Astrocyte (in vitro differentiated cells and primary cell): ENCODE data around the gene NT5C. TPM values are rescaled to one million over a fixed set of nuclear protein-coding genes. Genes with fewer than 3 reads are reported as not detected.
A peak's percentile ranks its signal among the peaks of the same experiment; 100 is the strongest.

Experiments used
- DNase-seq: peaks from one replicate; pipeline ENCODE4 v3.0.0-alpha.2; 2010; ENCODE audit warnings: low read depth
- FAIRE-seq: peaks from 2 replicates; lab custom pipeline; 2011; peaks lifted over from hg19 to GRCh38; lab: Jason Lieb, UNC
- H2AFZ ChIP-seq: 2 replicates; pipeline ENCODE4 v1.6.0; 2012; ENCODE audit warnings: low read depth, low read length, inconsistent platforms
- H3K27ac ChIP-seq: 2 replicates; pipeline ENCODE4 v1.5.1; 2011; ENCODE audit warnings: low read depth, low read length, inconsistent platforms
- H3K27me3 ChIP-seq: 2 replicates; pipeline ENCODE4 v1.6.0; 2011; ENCODE audit warnings: low read length, inconsistent platforms; ENCODE audit not compliant: insufficient read depth
- H3K36me3 ChIP-seq: 2 replicates; pipeline ENCODE4 v1.5.1; 2011; ENCODE audit warnings: low read length, inconsistent platforms; ENCODE audit not compliant: insufficient read depth
- H3K4me1 ChIP-seq: 2 replicates; pipeline ENCODE4 v1.5.1; 2011; ENCODE audit warnings: low read length, inconsistent platforms; ENCODE audit not compliant: insufficient read depth
- H3K4me2 ChIP-seq: 2 replicates; pipeline ENCODE4 v1.6.0; 2012; ENCODE audit warnings: low read length, inconsistent platforms
- H3K4me3 ChIP-seq: 2 replicates; pipeline ENCODE4 v1.5.1; 2011; ENCODE audit warnings: low read depth, mild to moderate bottlenecking, low read length, inconsistent platforms; ENCODE audit not compliant: insufficient read depth
- H3K79me2 ChIP-seq: 2 replicates; pipeline ENCODE4 v1.6.0; 2012; ENCODE audit warnings: mild to moderate bottlenecking, low read length, inconsistent platforms; ENCODE audit not compliant: insufficient read depth
- H3K9ac ChIP-seq: 2 replicates; pipeline ENCODE4 v1.6.0; 2012; ENCODE audit warnings: mild to moderate bottlenecking, low read length, inconsistent platforms
- H3K9me3 ChIP-seq: 2 replicates; pipeline ENCODE4 v1.5.1; 2012; ENCODE audit warnings: low read depth, mild to moderate bottlenecking, low read length, inconsistent platforms; ENCODE audit not compliant: insufficient read depth
- H4K20me1 ChIP-seq: 2 replicates; pipeline ENCODE4 v1.6.0; 2012; ENCODE audit warnings: low read length, inconsistent platforms; ENCODE audit not compliant: insufficient read depth
- H3K27ac Mint-ChIP-seq: one replicate; pipeline ENCODE4 v1.8.0; 2021; ENCODE audit warnings: mild to moderate bottlenecking, mixed read lengths; ENCODE audit not compliant: unreplicated experiment
- H3K27me3 Mint-ChIP-seq: one replicate; pipeline ENCODE4 v1.8.0; 2021; ENCODE audit warnings: low read depth, mixed read lengths; ENCODE audit not compliant: unreplicated experiment
- H3K36me3 Mint-ChIP-seq: one replicate; pipeline ENCODE4 v1.8.0; 2021; ENCODE audit warnings: low read depth, mixed read lengths; ENCODE audit not compliant: unreplicated experiment
- H3K4me1 Mint-ChIP-seq: one replicate; pipeline ENCODE4 v1.8.0; 2021; ENCODE audit warnings: low read depth, mixed read lengths; ENCODE audit not compliant: unreplicated experiment
- H3K4me3 Mint-ChIP-seq: one replicate; pipeline ENCODE4 v1.8.0; 2021; ENCODE audit warnings: mild to moderate bottlenecking, moderate library complexity, mixed read lengths; ENCODE audit not compliant: unreplicated experiment
- H3K9me3 Mint-ChIP-seq: one replicate; pipeline ENCODE4 v1.8.0; 2021; ENCODE audit warnings: mild to moderate bottlenecking, mixed read lengths; ENCODE audit not compliant: unreplicated experiment
- EZH2 ChIP-seq: IDR thresholded peaks from 2 replicates; pipeline ENCODE4 v1.6.1; 2012; ENCODE audit warnings: mild to moderate bottlenecking, low read length, inconsistent platforms; ENCODE audit not compliant: insufficient read depth
- total RNA-seq: library from RNA; stranded (reverse); gene quantifications from 2 replicates; pipeline ENCODE4 v1.2.1, GENCODE V29; 2021
- TF ChIP-seq, protein P1 (sequence below): IDR thresholded peaks from 2 replicates; pipeline ENCODE4 v1.5.1; 2011; ENCODE audit warnings: low read depth, mild to moderate bottlenecking, inconsistent platforms, low read length, moderate library complexity; ENCODE audit not compliant: insufficient read depth

The NT5C gene
- total RNA-seq, 1 donor from 2014 or later = 29.5 TPM

DNA sequence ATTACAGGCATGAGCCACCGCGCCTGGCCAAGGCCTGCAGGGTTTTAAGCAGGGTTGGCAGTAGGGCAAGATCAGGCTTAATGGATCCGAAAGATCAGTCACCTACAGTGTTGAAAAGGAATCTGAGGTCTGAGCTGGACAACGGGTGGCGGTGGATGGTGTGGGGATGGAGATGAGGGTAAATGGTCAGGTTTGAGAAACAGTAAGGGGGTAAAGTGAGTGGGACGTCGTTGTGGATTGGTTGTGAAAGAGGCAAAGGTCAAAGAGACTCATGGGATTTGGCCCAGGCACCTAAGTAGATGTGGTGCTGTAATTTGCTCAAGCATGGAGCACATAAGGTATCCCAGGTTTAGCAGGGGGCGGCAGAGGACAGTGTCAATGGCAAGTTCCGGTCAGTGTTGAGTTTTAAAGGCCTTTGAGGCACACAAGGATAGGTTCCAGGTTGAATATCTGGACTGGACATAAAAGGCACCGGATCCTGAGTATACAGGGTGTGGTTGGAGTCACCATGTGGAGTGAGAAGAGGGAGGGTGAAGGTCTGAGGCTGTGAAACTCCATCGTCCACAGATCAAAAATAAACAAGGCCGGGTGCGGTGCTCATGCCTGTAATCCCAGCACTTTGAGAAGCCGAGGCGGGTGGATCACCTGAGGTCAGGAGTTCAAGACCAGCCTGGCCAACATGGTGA is 44.9 kb downstream of the NT5C start:
- Histone ChIP-seq H4K20me1 (no peaks in the 10 kb centered on the region), H2AFZ (no peak overlapping the region), H3K36me3 (no peaks in the 10 kb centered on the region), H3K4me1 (peaks cover 26% of the 10 kb centered on the region), H3K27me3 (peaks cover 2% of the 10 kb centered on the region), H3K79me2 (no peaks in the 10 kb centered on the region), H3K27ac (no peak overlapping the region), H3K9me3 (no peaks in the 10 kb centered on the region), H3K4me2 (peak overlapping the region; percentile 85), H3K4me3 (no peak overlapping the region), H3K9ac (no peak overlapping the region)
- no peaks in the 10 kb centered on the region for H3K9me3 Mint-ChIP-seq
- no peak for FAIRE-seq
- H3K4me1 Mint-ChIP-seq = peaks cover 36% of the 10 kb centered on the region
- H3K36me3 Mint-ChIP-seq = peaks cover 2% of the 10 kb centered on the region
- TF ChIP-seq EZH2 = no peak
- TF ChIP-seq, protein P1, sequence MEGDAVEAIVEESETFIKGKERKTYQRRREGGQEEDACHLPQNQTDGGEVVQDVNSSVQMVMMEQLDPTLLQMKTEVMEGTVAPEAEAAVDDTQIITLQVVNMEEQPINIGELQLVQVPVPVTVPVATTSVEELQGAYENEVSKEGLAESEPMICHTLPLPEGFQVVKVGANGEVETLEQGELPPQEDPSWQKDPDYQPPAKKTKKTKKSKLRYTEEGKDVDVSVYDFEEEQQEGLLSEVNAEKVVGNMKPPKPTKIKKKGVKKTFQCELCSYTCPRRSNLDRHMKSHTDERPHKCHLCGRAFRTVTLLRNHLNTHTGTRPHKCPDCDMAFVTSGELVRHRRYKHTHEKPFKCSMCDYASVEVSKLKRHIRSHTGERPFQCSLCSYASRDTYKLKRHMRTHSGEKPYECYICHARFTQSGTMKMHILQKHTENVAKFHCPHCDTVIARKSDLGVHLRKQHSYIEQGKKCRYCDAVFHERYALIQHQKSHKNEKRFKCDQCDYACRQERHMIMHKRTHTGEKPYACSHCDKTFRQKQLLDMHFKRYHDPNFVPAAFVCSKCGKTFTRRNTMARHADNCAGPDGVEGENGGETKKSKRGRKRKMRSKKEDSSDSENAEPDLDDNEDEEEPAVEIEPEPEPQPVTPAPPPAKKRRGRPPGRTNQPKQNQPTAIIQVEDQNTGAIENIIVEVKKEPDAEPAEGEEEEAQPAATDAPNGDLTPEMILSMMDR = no peak
- peak overlapping the region; percentile 80 for H3K4me3 Mint-ChIP-seq
- DNase-seq = no peak
- peak overlapping the region; percentile 95 for H3K27ac Mint-ChIP-seq
- peaks cover 3% of the 10 kb centered on the region for H3K27me3 Mint-ChIP-seq

DNA sequence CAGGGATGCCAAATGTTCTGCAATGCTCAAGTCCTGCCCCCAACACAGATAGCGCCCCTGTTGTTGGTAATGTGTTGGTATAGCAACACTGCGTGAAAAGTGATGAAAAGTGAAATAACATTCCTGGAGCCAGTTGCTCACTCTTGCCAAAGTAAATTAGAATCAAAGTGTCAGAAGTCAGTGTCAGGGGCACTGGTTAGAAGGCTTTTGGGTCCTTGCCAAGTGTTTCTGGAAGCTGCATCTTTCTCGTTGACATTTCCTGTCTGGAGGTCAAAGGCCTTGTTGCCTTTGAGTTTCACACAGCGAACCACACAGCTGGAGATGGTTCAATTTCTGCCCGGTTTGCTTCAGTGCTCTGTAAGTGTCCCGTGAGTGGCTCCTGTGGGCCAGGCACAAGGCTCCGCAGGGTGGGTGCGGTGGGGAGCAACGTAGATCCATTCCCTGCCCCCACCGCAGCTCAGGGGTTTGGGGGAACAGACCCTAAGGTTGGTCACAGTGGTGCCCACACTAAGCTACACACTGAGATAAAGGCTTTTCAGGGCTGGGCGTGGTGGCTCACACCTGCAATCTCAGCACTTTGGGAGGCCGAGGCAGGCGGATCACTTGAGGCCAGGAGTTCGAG is 47.4 kb downstream of the NT5C start:
- H3K36me3 ChIP-seq = no peaks in the 10 kb centered on the region
- no peak overlapping the region for H3K4me3 ChIP-seq
- H3K27me3 Mint-ChIP-seq = peaks cover 3% of the 10 kb centered on the region
- peaks cover 2% of the 10 kb centered on the region for H3K36me3 Mint-ChIP-seq
- H3K27me3 ChIP-seq = peaks cover 2% of the 10 kb centered on the region
- no peak overlapping the region for H3K4me2 ChIP-seq
- H3K4me1 Mint-ChIP-seq = peaks cover 28% of the 10 kb centered on the region
- no peak for TF ChIP-seq EZH2
- TF ChIP-seq, protein P1 = no peak
- H3K9me3 Mint-ChIP-seq = no peaks in the 10 kb centered on the region
- no peaks in the 10 kb centered on the region for H3K79me2 ChIP-seq
- no peak overlapping the region for H3K9ac ChIP-seq
- no peak for FAIRE-seq
- H4K20me1 ChIP-seq = no peaks in the 10 kb centered on the region
- peak overlapping the region; percentile 6 for H3K27ac Mint-ChIP-seq
- H2AFZ ChIP-seq = no peak overlapping the region
- H3K27ac ChIP-seq = no peak overlapping the region
- peaks cover 28% of the 10 kb centered on the region for H3K4me1 ChIP-seq
- no peak for DNase-seq
- no peak overlapping the region for H3K4me3 Mint-ChIP-seq
- H3K9me3 ChIP-seq = no peaks in the 10 kb centered on the region

DNA sequence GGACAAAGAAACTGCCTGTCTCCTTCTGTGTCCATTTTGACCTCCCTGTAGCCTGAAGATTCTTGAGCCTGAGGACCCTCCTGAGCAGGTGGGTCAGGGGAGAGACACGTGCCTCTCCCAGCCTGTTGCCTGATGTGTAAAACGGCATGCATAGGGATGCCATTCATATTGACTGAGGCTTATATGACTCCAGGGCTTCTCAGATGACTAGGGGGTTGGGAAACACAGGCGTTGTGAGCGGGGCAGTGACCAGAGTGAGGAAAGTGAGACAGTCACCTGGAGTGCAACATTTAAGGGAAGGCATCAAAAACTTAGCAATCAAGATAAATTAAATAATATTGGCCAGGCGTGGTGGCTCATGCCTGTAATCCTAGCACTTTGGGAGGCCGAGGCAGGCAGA is 48.9 kb downstream of the NT5C start:
- Mint-ChIP-seq H3K27ac (no peak overlapping the region), H3K27me3 (peaks cover 3% of the 10 kb centered on the region), H3K4me1 (peaks cover 35% of the 10 kb centered on the region), H3K4me3 (no peak overlapping the region), H3K9me3 (no peaks in the 10 kb centered on the region), H3K36me3 (peaks cover 2% of the 10 kb centered on the region)
- Histone ChIP-seq H4K20me1 (no peaks in the 10 kb centered on the region), H3K9me3 (no peaks in the 10 kb centered on the region), H3K36me3 (no peaks in the 10 kb centered on the region), H2AFZ (no peak overlapping the region), H3K4me2 (no peak overlapping the region), H3K9ac (no peak overlapping the region), H3K27ac (no peak overlapping the region), H3K79me2 (no peaks in the 10 kb centered on the region), H3K4me3 (no peak overlapping the region), H3K4me1 (peaks cover 29% of the 10 kb centered on the region), H3K27me3 (peaks cover 2% of the 10 kb centered on the region)
- no peak for TF ChIP-seq EZH2
- TF ChIP-seq, protein P1 = no peak
- DNase-seq (no peak), FAIRE-seq (no peak)
